22Rv1 (cell line): ENCODE results near the gene ASMTL.

Source experiments
- CTCF ChIP-seq: fragments of 450-650 bp; IDR thresholded peaks from 2 replicates; pipeline ENCODE4 v1.5.1; 2017; ENCODE audit warnings: mild to moderate bottlenecking
- ZFX ChIP-seq: fragments of 450-650 bp; IDR thresholded peaks from 2 replicates; pipeline ENCODE4 v1.6.1; 2017; ENCODE audit warnings: antibody characterized with exemption, borderline replicate concordance

- TF ChIP-seq CTCF: no peak
- no peak for TF ChIP-seq ZFX
Measured at GRCh38 chrX:1450361-1451161, 2.1 kb downstream of the ASMTL start.
